IPS-15b (cell line): Measurements from ENCODE around the gene SALL4.
"Not testable (repeated sequence)": the region's sequence is repeated elsewhere in the genome, so short reads cannot be mapped to it uniquely, and the experiment has no call there.

Experiments used
- H3K27me3 ChIP-seq: one replicate; pipeline ENCODE4 v1.6.1; 2013; ENCODE audit warnings: low read length; ENCODE audit not compliant: control insufficient read depth, insufficient read depth
- H3K36me3 ChIP-seq: one replicate; pipeline ENCODE4 v1.6.1; 2013; ENCODE audit warnings: low read length; ENCODE audit not compliant: control insufficient read depth, insufficient read depth
- H3K4me1 ChIP-seq: one replicate; pipeline ENCODE4 v1.6.1; 2013; ENCODE audit warnings: mild to moderate bottlenecking, low read length; ENCODE audit not compliant: control insufficient read depth, insufficient read depth
- H3K4me3 ChIP-seq: one replicate; pipeline ENCODE4 v1.5.1; 2013; ENCODE audit warnings: low read depth, low read length
- H3K9ac ChIP-seq: one replicate; pipeline ENCODE4 v1.6.1; 2013; ENCODE audit warnings: low read depth, mild to moderate bottlenecking, low read length
- H3K9me3 ChIP-seq: one replicate; pipeline ENCODE4 v1.6.1; 2013; ENCODE audit warnings: mild to moderate bottlenecking, low read length; ENCODE audit not compliant: control insufficient read depth, insufficient read depth

SALL4 gene

GRCh38 chr20:51758978-51759544 is 43.3 kb downstream of the SALL4 start:
- Histone ChIP-seq H3K9ac (no peak overlapping the region), H3K4me3 (no peak overlapping the region), H3K27me3 (no peaks in the 10 kb centered on the region), H3K36me3 (no peaks in the 10 kb centered on the region), H3K4me1 (no peaks in the 10 kb centered on the region), H3K9me3 (no peaks in the 10 kb centered on the region)

- Histone ChIP-seq H3K27me3 (no peaks in the 10 kb centered on the region), H3K4me3 (no peak overlapping the region), H3K9ac (no peak overlapping the region), H3K9me3 (no peaks in the 10 kb centered on the region), H3K4me1 (no peaks in the 10 kb centered on the region), H3K36me3 (no peaks in the 10 kb centered on the region)
Observed at GRCh38 chr20:51757226-51757625, 45.1 kb downstream of the SALL4 start.

- Histone ChIP-seq H3K9ac (no peak overlapping the region), H3K4me3 (no peak overlapping the region), H3K4me1 (no peaks in the 10 kb centered on the region), H3K36me3 (no peaks in the 10 kb centered on the region), H3K9me3 (no peaks in the 10 kb centered on the region), H3K27me3 (no peaks in the 10 kb centered on the region)
Observed at GRCh38 chr20:51756653-51757052, 45.7 kb downstream of the SALL4 start.

- not testable (repeated sequence) for H3K9me3 ChIP-seq, H3K4me1 ChIP-seq, H3K27me3 ChIP-seq, H3K4me3 ChIP-seq, H3K9ac ChIP-seq, H3K36me3 ChIP-seq
Observed at GRCh38 chr20:51753220-51753619, 49.1 kb downstream of the SALL4 start.

GRCh38 chr20:51752343-51752951 is 49.9 kb downstream of the SALL4 start:
- Histone ChIP-seq H3K27me3 (no peaks in the 10 kb centered on the region), H3K36me3 (no peaks in the 10 kb centered on the region), H3K9ac (no peak overlapping the region), H3K4me3 (no peak overlapping the region), H3K9me3 (no peaks in the 10 kb centered on the region), H3K4me1 (peaks cover 2% of the 10 kb centered on the region)

GRCh38 chr20:51750770-51751388 is 51.4 kb downstream of the SALL4 start:
- Histone ChIP-seq H3K9me3 (no peaks in the 10 kb centered on the region), H3K27me3 (no peaks in the 10 kb centered on the region), H3K4me3 (no peak overlapping the region), H3K4me1 (peaks cover 2% of the 10 kb centered on the region), H3K9ac (no peak overlapping the region), H3K36me3 (no peaks in the 10 kb centered on the region)

- Histone ChIP-seq H3K9ac (no peak overlapping the region), H3K4me3 (no peak overlapping the region), H3K9me3 (no peaks in the 10 kb centered on the region), H3K4me1 (peaks cover 2% of the 10 kb centered on the region), H3K36me3 (no peaks in the 10 kb centered on the region), H3K27me3 (no peaks in the 10 kb centered on the region)
Observed at GRCh38 chr20:51750037-51750769, 52.1 kb downstream of the SALL4 start.

- Histone ChIP-seq H3K4me1 (peaks cover 2% of the 10 kb centered on the region), H3K4me3 (no peak overlapping the region), H3K36me3 (no peaks in the 10 kb centered on the region), H3K27me3 (no peaks in the 10 kb centered on the region), H3K9me3 (no peaks in the 10 kb centered on the region), H3K9ac (no peak overlapping the region)
Observed at GRCh38 chr20:51749674-51750036, 52.7 kb downstream of the SALL4 start.

- Histone ChIP-seq H3K36me3 (no peaks in the 10 kb centered on the region), H3K27me3 (no peaks in the 10 kb centered on the region), H3K4me3 (no peak overlapping the region), H3K4me1 (peaks cover 7% of the 10 kb centered on the region), H3K9ac (no peak overlapping the region), H3K9me3 (no peaks in the 10 kb centered on the region)
Observed at GRCh38 chr20:51747182-51747911, 55.0 kb downstream of the SALL4 start.

- H3K36me3 ChIP-seq: no peaks in the 10 kb centered on the region
- no peak overlapping the region for H3K9ac ChIP-seq
- no peaks in the 10 kb centered on the region for H3K27me3 ChIP-seq
- H3K4me3 ChIP-seq: no peak overlapping the region
- H3K9me3 ChIP-seq: no peaks in the 10 kb centered on the region
- peaks cover 7% of the 10 kb centered on the region for H3K4me1 ChIP-seq
Observed at GRCh38 chr20:51745804-51746203, 56.5 kb downstream of the SALL4 start.

- no peaks in the 10 kb centered on the region for H3K9me3 ChIP-seq
- peaks cover 5% of the 10 kb centered on the region for H3K4me1 ChIP-seq
Observed at GRCh38 chr20:51740838-51741237, 61.5 kb downstream of the SALL4 start.

More at GRCh38 chr20:51740838-51741237, 61.5 kb downstream of the SALL4 start:
- Histone ChIP-seq H3K27me3 (no peaks in the 10 kb centered on the region), H3K36me3 (no peaks in the 10 kb centered on the region), H3K9ac (no peak overlapping the region), H3K4me3 (no peak overlapping the region)
